Adrenal gland (tissue), 5 donors: Measurements from ENCODE around the gene GABRG2.

ENCODE experiments used
- CTCF ChIP-seq, 6 experiments: fragments of 450-650 bp in 4 of 6; fragments of 200-600 bp in 2 of 6; sonication (generic) in 1 of 6; IDR thresholded peaks; 1 replicate in 5 of 6; 2 replicates in 1 of 6; pipeline versions ENCODE4 v1.5.1 to v1.8.0; 2016 to 2021; ENCODE audit warnings: antibody characterized with exemption in 6 of 6, mild to moderate bottlenecking in 2 of 6, moderate library complexity in 1 of 6
- POLR2A ChIP-seq, 2 donors: fragments of 450-650 bp; IDR thresholded peaks; one replicate each; pipeline ENCODE4 v1.6.1; 2017; ENCODE audit warnings: antibody characterized with exemption in 2 of 2, mild to moderate bottlenecking in 2 of 2, moderate library complexity in 1 of 2
- donor health status: DM: no; HTN: no; CAD: no.

- TF ChIP-seq POLR2A (IDR thresholded peaks at IDR 0.05) = no peak
- TF ChIP-seq CTCF (IDR thresholded peaks at IDR 0.05) = no peak
These were observed 106.9 kb downstream of the GABRG2 start for GRCh38 chr5:162174358-162174974.
